Smooth muscle cell of trachea (primary cell): ENCODE results near the gene NAALADL1. TPM values are rescaled to one million over a fixed set of nuclear protein-coding genes. Genes with fewer than 3 reads are reported as not detected.

Experiments used
- total RNA-seq: library from RNA; depleted of rRNA; stranded (reverse); fragments of >200 nt; gene quantifications from 2 replicates; pipeline ENCODE4 v1.2.1, GENCODE V29; 2014

Gene NAALADL1
- total RNA-seq, result 38.2 and 46.3 TPM in 2 replicates

GRCh38 chr11:65058419-65059054 lies at the start of gene NAALADL1:
Gene NAALADL1, minus strand, starts transcription at chr11:65058553. Its CDS starts 32 bp downstream, at chr11:65058521.

GRCh38 chr11:65095974-65096806 lies 37.8 kb upstream of the NAALADL1 start, which contains the start of gene VPS51:
Gene VPS51, plus strand, starts transcription at chr11:65096214. Its CDS starts 37 bp downstream, at chr11:65096251.

GRCh38 chr11:65083834-65084597 lies 25.7 kb upstream of the NAALADL1 start, which contains the start of the genes CDCA5 and ZFPL1:
Gene CDCA5, minus strand, starts transcription at chr11:65084040. Its CDS starts 62 bp downstream, at chr11:65083978.
Gene ZFPL1, plus strand, starts transcription at chr11:65084222. Its CDS starts 477 bp downstream, at chr11:65084699.

GRCh38 chr11:65040847-65041622 lies 17.3 kb downstream of the NAALADL1 start, which contains the start of gene SAC3D1:
Gene SAC3D1, plus strand, starts transcription at chr11:65041210. Its CDS starts 83 bp downstream, at chr11:65041293.

GRCh38 chr11:65027213-65028067 lies 30.9 kb downstream of the NAALADL1 start, which contains the start of gene SNX15:
Gene SNX15, plus strand, starts transcription at chr11:65027439. Its CDS starts 99 bp downstream, at chr11:65027538.

GRCh38 chr11:65013888-65014725 lies 44.2 kb downstream of the NAALADL1 start, which contains the start of gene ARL2:
Gene ARL2, plus strand, starts transcription at chr11:65014160. Its CDS starts 48 bp downstream, at chr11:65014208.

GRCh38 chr11:64996710-64997380 lies 61.5 kb downstream of the NAALADL1 start, which contains the start of gene BATF2:
Gene BATF2, minus strand, starts transcription at chr11:64996971. Its CDS starts 57 bp downstream, at chr11:64996914.

Other genes with a start within 250 kb of the NAALADL1 start
- 17.3 and 32.3 TPM in 2 replicates for gene MEN1, start 248.0 kb downstream of the NAALADL1 start, total RNA-seq
- 0.15 and 0.33 TPM in 2 replicates for gene CDC42BPG, start 213.9 kb downstream of the NAALADL1 start, total RNA-seq
- 87.1 and 151 TPM in 2 replicates for gene EHD1, start 179.9 kb downstream of the NAALADL1 start, total RNA-seq
- 19.6 and 20.5 TPM in 2 replicates for gene ATG2A, start 141.3 kb downstream of the NAALADL1 start, total RNA-seq
- gene PPP2R5B, start 133.9 kb downstream of the NAALADL1 start, total RNA-seq, result 9.2 and 17.0 TPM in 2 replicates
- not detected in 2 replicates for gene GPHA2, start 122.7 kb downstream of the NAALADL1 start, total RNA-seq
- not detected in 2 replicates for gene MAJIN, start 86.4 kb downstream of the NAALADL1 start, total RNA-seq
- 1.0 and 2.5 TPM in 2 replicates for gene BATF2, start 61.6 kb downstream of the NAALADL1 start, total RNA-seq
- gene ARL2, start 44.4 kb downstream of the NAALADL1 start, total RNA-seq, result 108 and 119 TPM in 2 replicates
- 12.9 and 23.5 TPM in 2 replicates for gene SNX15, start 31.1 kb downstream of the NAALADL1 start, total RNA-seq
- gene SAC3D1, start 17.3 kb downstream of the NAALADL1 start, total RNA-seq, result 9.2 and 14.4 TPM in 2 replicates
- 1.2 and 9.7 TPM in 2 replicates for gene CDCA5, start 25.5 kb upstream of the NAALADL1 start, total RNA-seq
- 38.5 and 47.6 TPM in 2 replicates for gene ZFPL1, start 25.7 kb upstream of the NAALADL1 start, total RNA-seq
- gene VPS51, start 37.7 kb upstream of the NAALADL1 start, total RNA-seq, result 170 and 228 TPM in 2 replicates
- 16.4 and 23.3 TPM in 2 replicates for gene TM7SF2, start 53.3 kb upstream of the NAALADL1 start, total RNA-seq
- 9.2 and 15.9 TPM in 2 replicates for gene ZNHIT2, start 59.1 kb upstream of the NAALADL1 start, total RNA-seq
- 159 and 247 TPM in 2 replicates for gene FAU, start 63.6 kb upstream of the NAALADL1 start, total RNA-seq
- 50.4 and 55.6 TPM in 2 replicates for gene MRPL49, start 63.8 kb upstream of the NAALADL1 start, total RNA-seq
- gene SYVN1, start 76.0 kb upstream of the NAALADL1 start, total RNA-seq, result 19.8 and 22.7 TPM in 2 replicates
- not detected in 2 replicates for gene SPDYC, start 111.7 kb upstream of the NAALADL1 start, total RNA-seq
- gene CAPN1, start 123.4 kb upstream of the NAALADL1 start, total RNA-seq, result 175 and 262 TPM in 2 replicates
- gene POLA2, start 203.4 kb upstream of the NAALADL1 start, total RNA-seq, result 2.3 and 9.6 TPM in 2 replicates